DOHH2 (cell line): ENCODE data around the gene BNC2.

ENCODE experiments used
- H3F3A ChIP-seq: fragments of 200-600 bp; sonication (generic), shearing (Covaris generic); 2 replicates; pipeline ENCODE4 v1.6.0; 2016; ENCODE audit warnings: antibody characterized with exemption, mild to moderate bottlenecking; ENCODE audit not compliant: control insufficient read depth, insufficient read depth
- H3K27ac ChIP-seq: fragments of 200-600 bp; sonication (generic); 2 replicates; pipeline ENCODE4 v1.5.1; 2014; ENCODE audit warnings: low read depth, mild to moderate bottlenecking, low read length, moderate library complexity
- H3K27me3 ChIP-seq: fragments of 200-600 bp; sonication (generic); 2 replicates; pipeline ENCODE4 v1.6.1; 2014; ENCODE audit warnings: mild to moderate bottlenecking, low read length, mixed read lengths; ENCODE audit not compliant: control insufficient read depth
- H3K36me3 ChIP-seq: fragments of 200-600 bp; sonication (generic); 2 replicates; pipeline ENCODE4 v1.6.1; 2014; ENCODE audit warnings: mild to moderate bottlenecking, low read length, moderate library complexity, mixed read lengths; ENCODE audit not compliant: control insufficient read depth
- H3K4me1 ChIP-seq: fragments of 200-600 bp; sonication (generic); 2 replicates; pipeline ENCODE4 v1.6.1; 2014; ENCODE audit warnings: mild to moderate bottlenecking, low read length, mixed read lengths; ENCODE audit not compliant: control insufficient read depth
- H3K4me2 ChIP-seq: fragments of 200-600 bp; sonication (generic); 2 replicates; pipeline ENCODE4 v1.6.0; 2014; ENCODE audit warnings: mild to moderate bottlenecking, low read length, moderate library complexity
- H3K4me3 ChIP-seq: fragments of 200-600 bp; sonication (generic); 2 replicates; pipeline ENCODE4 v1.5.1; 2014; ENCODE audit warnings: mild to moderate bottlenecking, low read length, mixed read lengths
- H3K79me2 ChIP-seq: fragments of 200-600 bp; sonication (generic); 2 replicates; pipeline ENCODE4 v1.6.1; 2014; ENCODE audit warnings: mild to moderate bottlenecking, low read length, mixed read lengths; ENCODE audit not compliant: control insufficient read depth
- H3K9me2 ChIP-seq: fragments of 200-600 bp; sonication (generic); replicated peaks from 2 replicates; pipeline ENCODE4 v1.6.1; 2014; ENCODE audit warnings: mild to moderate bottlenecking, low read length, mixed read lengths; ENCODE audit not compliant: control insufficient read depth
- H3K9me3 ChIP-seq: fragments of 200-600 bp; sonication (generic); 2 replicates; pipeline ENCODE4 v1.6.1; 2014; ENCODE audit warnings: antibody characterized with exemption, low read length, mixed read lengths; ENCODE audit not compliant: control insufficient read depth, insufficient read depth
- H4K20me1 ChIP-seq: fragments of 200-600 bp; sonication (generic); 2 replicates; pipeline ENCODE4 v1.6.0; 2014; ENCODE audit warnings: low read depth, mild to moderate bottlenecking, antibody characterized with exemption, low read length, moderate library complexity; ENCODE audit not compliant: control insufficient read depth, insufficient read depth
- CTCF ChIP-seq: fragments of 200-600 bp; sonication (generic); IDR thresholded peaks from one replicate; pipeline ENCODE4 v1.5.1; 2014; ENCODE audit warnings: antibody characterized with exemption, mild to moderate bottlenecking, low read depth, low read length; ENCODE audit not compliant: poor library complexity, severe bottlenecking
- EZH2phosphoT487 ChIP-seq: fragments of 200-600 bp; sonication (generic); IDR thresholded peaks from 2 replicates; pipeline ENCODE4 v1.6.1; 2017; ENCODE audit warnings: borderline replicate concordance, mild to moderate bottlenecking, antibody characterized with exemption, low read length, moderate library complexity, mixed read lengths

BNC2 gene

GRCh38 chr9:16816011-16816410, 54.5 kb downstream of the BNC2 start:
- no peaks in the 10 kb centered on the region for H3K9me3 ChIP-seq
- no peak overlapping the region for H3K27ac ChIP-seq
- H3K4me1 ChIP-seq: no peaks in the 10 kb centered on the region
- H3K79me2 ChIP-seq: no peaks in the 10 kb centered on the region
- no peaks in the 10 kb centered on the region for H3K36me3 ChIP-seq
- TF ChIP-seq EZH2phosphoT487: no peak
- no peak for TF ChIP-seq CTCF
- no peak overlapping the region for H3K4me2 ChIP-seq
- no peaks in the 10 kb centered on the region for H3F3A ChIP-seq
- no peak overlapping the region for H3K4me3 ChIP-seq
- no peaks in the 10 kb centered on the region for H3K27me3 ChIP-seq
- no peaks in the 10 kb centered on the region for H4K20me1 ChIP-seq
- H3K9me2 ChIP-seq: no peaks in the 10 kb centered on the region

GRCh38 chr9:16815079-16815478, 55.4 kb downstream of the BNC2 start:
- H4K20me1 ChIP-seq: no peaks in the 10 kb centered on the region
- H3K9me2 ChIP-seq: no peaks in the 10 kb centered on the region
- no peaks in the 10 kb centered on the region for H3K79me2 ChIP-seq
- no peaks in the 10 kb centered on the region for H3K36me3 ChIP-seq
- TF ChIP-seq EZH2phosphoT487: no peak
- TF ChIP-seq CTCF: no peak
- no peak overlapping the region for H3K27ac ChIP-seq
- H3F3A ChIP-seq: no peaks in the 10 kb centered on the region
- no peak overlapping the region for H3K4me3 ChIP-seq
- no peaks in the 10 kb centered on the region for H3K4me1 ChIP-seq
- H3K9me3 ChIP-seq: no peaks in the 10 kb centered on the region
- H3K27me3 ChIP-seq: no peaks in the 10 kb centered on the region
- no peak overlapping the region for H3K4me2 ChIP-seq

- no peaks in the 10 kb centered on the region for H3K79me2 ChIP-seq
- TF ChIP-seq CTCF (no peak), EZH2phosphoT487 (no peak)
These were observed 56.6 kb downstream of the BNC2 start for GRCh38 chr9:16813838-16814237.

More at GRCh38 chr9:16813838-16814237, 56.6 kb downstream of the BNC2 start:
- H3K36me3 ChIP-seq: no peaks in the 10 kb centered on the region
- no peaks in the 10 kb centered on the region for H3K27me3 ChIP-seq
- H3K27ac ChIP-seq: no peak overlapping the region
- H3K4me3 ChIP-seq: no peak overlapping the region
- H3K9me3 ChIP-seq: no peaks in the 10 kb centered on the region
- H3K4me2 ChIP-seq: no peak overlapping the region
- H3F3A ChIP-seq: no peaks in the 10 kb centered on the region
- no peaks in the 10 kb centered on the region for H3K4me1 ChIP-seq
- no peaks in the 10 kb centered on the region for H3K9me2 ChIP-seq
- no peaks in the 10 kb centered on the region for H4K20me1 ChIP-seq
